Neural progenitor cell (in vitro differentiated cells): ENCODE results near the gene TNFRSF19. TPM values are rescaled to one million over a fixed set of nuclear protein-coding genes. Genes with fewer than 3 reads are reported as not detected.

Experiments used
- DNase-seq: peaks from one replicate; pipeline ENCODE4 v3.0.0-alpha.2; 2016; ENCODE audit warnings: low spot score
- H2AFZ ChIP-seq: fragments of 200-600 bp; sonication (generic); replicated peaks from 2 replicates; pipeline ENCODE4 v1.6.1; 2016; ENCODE audit warnings: antibody characterized with exemption
- H3F3A ChIP-seq: fragments of 200-600 bp; sonication (generic); 2 replicates; pipeline ENCODE4 v1.6.1; 2016; ENCODE audit warnings: antibody characterized with exemption, low read depth
- H3K27ac ChIP-seq: fragments of 200-600 bp; sonication (generic); 2 replicates; pipeline ENCODE4 v1.5.1; 2016; ENCODE audit warnings: mild to moderate bottlenecking
- H3K27me3 ChIP-seq: fragments of 200-600 bp; sonication (generic); 2 replicates; pipeline ENCODE4 v1.6.1; 2016; ENCODE audit warnings: mild to moderate bottlenecking, moderate library complexity
- H3K36me3 ChIP-seq: fragments of 200-600 bp; sonication (generic); 2 replicates; pipeline ENCODE4 v1.5.1; 2016
- H3K4me1 ChIP-seq: fragments of 200-600 bp; sonication (generic); 2 replicates; pipeline ENCODE4 v1.6.1; 2016; ENCODE audit warnings: mixed run types
- H3K4me2 ChIP-seq: fragments of 200-600 bp; sonication (generic); 2 replicates; pipeline ENCODE4 v1.6.1; 2016
- H3K4me3 ChIP-seq: fragments of 200-600 bp; sonication (generic); 2 replicates; pipeline ENCODE4 v1.5.1; 2016
- H3K79me2 ChIP-seq: fragments of 200-600 bp; sonication (generic); 2 replicates; pipeline ENCODE4 v1.6.1; 2016; ENCODE audit warnings: low read depth
- H3K9ac ChIP-seq: fragments of 200-600 bp; sonication (generic); 2 replicates; pipeline ENCODE4 v1.6.1; 2016
- H3K9me3 ChIP-seq: fragments of 200-600 bp; sonication (generic); 2 replicates; pipeline ENCODE4 v1.5.1; 2016; ENCODE audit warnings: low read depth
- H4K20me1 ChIP-seq: fragments of 200-600 bp; sonication (generic); 2 replicates; pipeline ENCODE4 v1.6.1; 2016; ENCODE audit warnings: low read depth
- H3K27ac Mint-ChIP-seq: 3 replicates; pipeline ENCODE4 v1.8.0; 2021; ENCODE audit warnings: mixed read lengths
- H3K27me3 Mint-ChIP-seq: 2 replicates; pipeline ENCODE4 v1.8.0; 2022; ENCODE audit warnings: low read depth, mild to moderate bottlenecking, inconsistent platforms, moderate library complexity, mixed read lengths; ENCODE audit not compliant: insufficient read depth
- H3K36me3 Mint-ChIP-seq: 3 replicates; pipeline ENCODE4 v1.8.0; 2021; ENCODE audit warnings: mixed read lengths
- H3K4me1 Mint-ChIP-seq: 3 replicates; pipeline ENCODE4 v1.8.0; 2021; ENCODE audit warnings: mixed read lengths
- H3K4me3 Mint-ChIP-seq: 3 replicates; pipeline ENCODE4 v1.8.0; 2021; ENCODE audit warnings: mild to moderate bottlenecking, moderate library complexity, mixed read lengths
- H3K9me3 Mint-ChIP-seq: 3 replicates; pipeline ENCODE4 v1.8.0; 2020; ENCODE audit warnings: mixed read lengths
- CTCF ChIP-seq: fragments of 200-600 bp; sonication (generic); IDR thresholded peaks from 2 replicates; pipeline ENCODE4 v1.5.1; 2017; ENCODE audit warnings: antibody characterized with exemption, mild to moderate bottlenecking
- EZH2 ChIP-seq: fragments of 200-600 bp; sonication (generic); IDR thresholded peaks from 2 replicates; pipeline ENCODE4 v1.6.1; 2017; ENCODE audit warnings: antibody characterized with exemption, mild to moderate bottlenecking, moderate library complexity
- EZH2phosphoT487 ChIP-seq: fragments of 200-600 bp; sonication (generic); IDR thresholded peaks from 2 replicates; pipeline ENCODE4 v1.6.1; 2017; ENCODE audit warnings: antibody characterized with exemption
- total RNA-seq: library from RNA; depleted of rRNA; stranded (reverse); fragments of >200 nt; gene quantifications from 2 replicates; pipeline ENCODE4 v1.2.3, GENCODE V29; 2015; ENCODE audit warnings: low replicate concordance

The TNFRSF19 gene
- total RNA-seq, 1 donor from 2014 or later: 31.7 TPM

- no peak overlapping the region for H3K27ac ChIP-seq
- TF ChIP-seq CTCF (no peak), EZH2phosphoT487 (no peak), EZH2 (no peak)
- peaks cover 28% of the 10 kb centered on the region for H3K4me1 Mint-ChIP-seq
Measured at GRCh38 chr13:23654111-23655110, 84.2 kb downstream of the TNFRSF19 start.

GRCh38 chr13:23655321-23655720, 85.1 kb downstream of the TNFRSF19 start:
- DNase-seq: peak; percentile 52
- H3K4me3 Mint-ChIP-seq: no peak overlapping the region
- H3K4me1 Mint-ChIP-seq: peaks cover 28% of the 10 kb centered on the region
- H4K20me1 ChIP-seq: no peaks in the 10 kb centered on the region
- H3K9me3 Mint-ChIP-seq: no peaks in the 10 kb centered on the region
- no peak overlapping the region for H3K9ac ChIP-seq
- H3K27ac ChIP-seq: no peak overlapping the region
- TF ChIP-seq EZH2phosphoT487: no peak
- no peak for TF ChIP-seq EZH2
- TF ChIP-seq CTCF: no peak
- no peaks in the 10 kb centered on the region for H3K36me3 ChIP-seq
- H3F3A ChIP-seq: no peaks in the 10 kb centered on the region
- no peak overlapping the region for H3K4me3 ChIP-seq
- peaks cover 19% of the 10 kb centered on the region for H3K36me3 Mint-ChIP-seq
- H3K9me3 ChIP-seq: no peaks in the 10 kb centered on the region
- no peak overlapping the region for H3K27ac Mint-ChIP-seq
- H3K4me2 ChIP-seq: peak overlapping the region; percentile 42
- H3K4me1 ChIP-seq: peaks cover 13% of the 10 kb centered on the region
- no peak overlapping the region for H2AFZ ChIP-seq
- peaks cover 2% of the 10 kb centered on the region for H3K27me3 Mint-ChIP-seq
- no peaks in the 10 kb centered on the region for H3K79me2 ChIP-seq
- H3K27me3 ChIP-seq: no peaks in the 10 kb centered on the region

More at GRCh38 chr13:23654111-23655110, 84.2 kb downstream of the TNFRSF19 start:
- Mint-ChIP-seq H3K27ac (peak overlapping the region; percentile 18), H3K9me3 (no peaks in the 10 kb centered on the region), H3K4me3 (no peak overlapping the region), H3K36me3 (peaks cover 12% of the 10 kb centered on the region), H3K27me3 (peaks cover 3% of the 10 kb centered on the region)
- Histone ChIP-seq H3K4me2 (peak overlapping the region; percentile 42), H3K9ac (no peak overlapping the region), H3F3A (no peaks in the 10 kb centered on the region), H3K9me3 (no peaks in the 10 kb centered on the region), H4K20me1 (no peaks in the 10 kb centered on the region), H3K4me1 (peaks cover 13% of the 10 kb centered on the region), H3K4me3 (no peak overlapping the region), H3K27me3 (no peaks in the 10 kb centered on the region), H3K36me3 (no peaks in the 10 kb centered on the region), H2AFZ (no peak overlapping the region), H3K79me2 (no peaks in the 10 kb centered on the region)
- DNase-seq: no peak

- peaks cover 6% of the 10 kb centered on the region for H3K36me3 ChIP-seq
- no peak overlapping the region for H3K4me3 ChIP-seq
- H3K27ac Mint-ChIP-seq: peak overlapping the region; percentile 46
- no peaks in the 10 kb centered on the region for H3F3A ChIP-seq
- no peak for DNase-seq
- no peak overlapping the region for H3K27ac ChIP-seq
- peaks cover 13% of the 10 kb centered on the region for H3K4me1 ChIP-seq
- TF ChIP-seq EZH2phosphoT487 (no peak), EZH2 (no peak), CTCF (no peak)
- no peaks in the 10 kb centered on the region for H4K20me1 ChIP-seq
- H3K79me2 ChIP-seq: no peaks in the 10 kb centered on the region
- no peak overlapping the region for H3K4me3 Mint-ChIP-seq
- H2AFZ ChIP-seq: no peak overlapping the region
- H3K4me2 ChIP-seq: no peak overlapping the region
- H3K27me3 ChIP-seq: no peaks in the 10 kb centered on the region
- H3K9me3 Mint-ChIP-seq: peaks cover 7% of the 10 kb centered on the region
- H3K4me1 Mint-ChIP-seq: peaks cover 28% of the 10 kb centered on the region
- no peaks in the 10 kb centered on the region for H3K9me3 ChIP-seq
- H3K27me3 Mint-ChIP-seq: peaks cover 4% of the 10 kb centered on the region
- peaks cover 30% of the 10 kb centered on the region for H3K36me3 Mint-ChIP-seq
- no peak overlapping the region for H3K9ac ChIP-seq
Measured at GRCh38 chr13:23656637-23657371, 86.6 kb downstream of the TNFRSF19 start.
